NCI-H1694 treated with DMSO at 0.1 percent for 48 hours (cell line): ENCODE measurements around the gene POGZ.
"Not testable (repeated sequence)": the region's sequence is repeated elsewhere in the genome, so short reads cannot be mapped to it uniquely, and the experiment has no call there.

Source experiments
- DNase-seq: peaks from one replicate; lab custom pipeline; 2025; lab: John Stamatoyannopoulos, UW

Gene POGZ

DNA sequence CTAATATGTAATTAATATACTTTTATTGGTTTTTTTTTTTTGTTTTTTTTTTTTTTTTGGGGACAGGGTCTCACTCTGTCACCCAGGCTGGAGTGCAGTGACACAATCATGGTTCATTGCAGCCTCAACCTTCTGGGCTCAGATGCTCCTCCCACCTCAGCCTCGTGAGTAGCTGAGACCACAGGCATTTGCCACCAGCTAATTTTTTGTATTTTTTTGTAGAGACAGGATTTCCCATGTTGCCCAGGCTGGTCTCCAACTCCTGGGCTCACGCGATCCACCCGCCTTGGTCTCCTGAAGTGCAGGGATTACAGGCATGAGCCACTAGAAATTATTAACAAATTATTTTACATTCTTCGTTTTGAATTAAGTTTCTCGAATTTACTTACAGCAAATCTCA lies 16.8 kb upstream of the POGZ start:
- DNase-seq, result no peak

DNA sequence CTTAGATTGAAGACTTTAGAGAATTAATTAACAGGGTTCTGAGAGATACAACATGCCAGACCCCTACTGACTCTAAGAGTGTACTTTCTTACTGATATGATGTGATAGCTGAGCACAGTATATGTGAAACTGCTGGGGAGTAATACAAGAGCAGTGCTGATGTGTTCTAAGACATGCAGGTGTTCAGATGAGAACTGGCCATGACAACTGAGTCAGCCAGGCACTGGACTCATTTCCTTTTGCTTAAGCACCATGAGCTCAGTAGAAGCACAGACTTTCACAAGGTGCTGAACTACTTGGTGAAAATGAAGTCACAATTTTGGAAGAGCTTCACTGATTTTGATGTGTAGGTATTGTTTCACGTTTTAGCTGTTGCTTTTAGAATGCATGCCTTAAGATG lies 15.9 kb upstream of the POGZ start:
- no peak for DNase-seq

DNA sequence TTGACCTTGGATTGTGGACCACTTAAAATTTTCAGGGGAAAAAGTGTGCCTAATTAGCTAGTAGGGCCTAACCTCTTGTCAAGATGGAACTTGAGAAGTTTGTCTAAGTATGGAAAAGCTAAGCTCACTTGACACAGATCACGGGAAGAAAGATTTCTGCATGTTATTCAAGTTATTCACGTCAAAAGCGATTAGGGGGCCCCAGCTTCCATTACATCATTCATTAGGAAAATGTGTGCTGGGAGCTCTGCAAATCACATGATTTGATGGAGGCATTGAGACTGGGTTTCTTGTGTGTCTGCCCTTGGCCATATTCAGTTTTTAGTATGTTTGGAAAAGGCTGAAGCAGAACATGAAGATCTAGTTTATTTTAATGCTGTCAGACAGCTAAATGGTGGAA lies 15.5 kb upstream of the POGZ start:
- no peak for DNase-seq

DNA sequence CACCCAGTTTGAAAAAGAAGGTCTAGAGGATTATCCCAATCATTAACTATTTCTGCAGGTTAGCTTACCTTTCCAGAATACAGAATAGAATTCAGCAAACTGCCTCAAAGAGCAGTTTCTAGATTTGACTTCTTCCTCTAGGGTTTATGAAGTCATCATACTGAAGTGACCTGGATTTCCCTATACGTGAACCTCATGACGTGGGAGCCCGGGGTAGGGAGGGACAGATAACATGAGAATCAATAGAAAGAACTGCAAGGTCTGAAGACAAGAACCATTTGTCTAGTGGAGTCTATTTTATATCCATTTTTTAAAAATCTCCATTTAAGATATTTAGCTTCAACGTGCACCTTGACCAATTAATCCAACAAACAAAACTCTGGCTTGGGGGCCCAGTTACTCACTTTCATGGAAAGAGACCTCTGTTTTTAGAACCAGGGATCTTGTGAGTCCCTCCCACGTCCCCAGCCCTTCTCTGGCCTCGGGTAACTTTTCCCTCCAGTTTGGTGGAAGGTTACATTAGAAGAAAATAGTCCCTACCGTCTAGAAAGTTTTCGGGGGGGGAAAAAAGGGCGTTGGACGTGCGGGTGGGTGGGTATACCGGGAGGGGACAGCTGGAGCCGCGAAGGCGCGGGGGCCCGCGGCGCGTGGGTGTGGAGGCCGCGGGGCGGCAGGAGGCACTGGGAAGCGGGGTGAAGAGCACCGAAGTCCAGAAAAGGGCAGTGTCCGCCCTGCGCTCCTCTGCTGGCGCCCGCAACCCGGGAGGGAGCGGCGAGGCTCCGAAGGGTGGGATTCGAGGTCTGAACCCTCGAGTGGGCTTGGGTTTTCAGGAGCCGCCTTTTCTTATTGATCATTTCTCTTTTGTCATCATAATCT lies 13.8 kb upstream of the POGZ start:
- no peak for DNase-seq

DNA sequence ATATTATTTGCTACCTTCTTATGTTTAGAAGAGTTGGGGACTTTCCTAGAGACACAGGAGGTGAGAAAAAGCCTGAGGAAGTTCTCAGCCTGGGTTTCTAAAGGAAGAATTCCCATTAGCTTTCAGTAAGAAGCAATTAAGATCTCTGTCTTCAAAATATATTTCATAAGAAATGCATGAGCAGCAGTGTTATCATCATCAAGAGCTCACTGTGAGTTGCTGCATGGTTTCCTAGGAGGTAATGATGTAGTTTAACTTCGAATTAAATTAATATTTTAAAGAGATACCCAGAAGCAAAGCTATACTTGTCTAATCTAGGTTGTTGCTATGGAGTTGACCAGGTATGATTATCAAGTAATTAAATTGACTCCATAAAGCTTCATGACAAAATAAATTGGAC lies 5.7 kb upstream of the POGZ start:
- no peak for DNase-seq

DNA sequence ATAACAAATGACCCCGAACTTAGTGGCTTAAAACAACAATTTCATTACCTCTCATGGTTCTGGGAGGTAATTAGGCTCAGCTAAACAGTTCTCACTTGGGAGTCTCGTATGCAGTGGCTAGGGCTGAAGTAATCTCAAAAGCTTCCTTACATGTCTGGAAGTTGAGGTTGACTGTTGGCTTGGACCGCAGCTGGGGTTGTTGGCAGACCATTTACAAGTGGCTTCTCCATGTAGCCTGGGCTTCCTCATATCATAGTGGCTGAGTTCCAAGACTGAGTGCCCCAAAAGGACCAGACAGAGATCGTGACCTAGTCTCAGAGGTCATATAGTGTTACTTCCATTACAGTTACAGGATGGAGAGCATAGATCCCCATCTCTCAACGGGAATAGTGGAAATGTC lies 2.4 kb upstream of the POGZ start:
- no peak for DNase-seq

DNA sequence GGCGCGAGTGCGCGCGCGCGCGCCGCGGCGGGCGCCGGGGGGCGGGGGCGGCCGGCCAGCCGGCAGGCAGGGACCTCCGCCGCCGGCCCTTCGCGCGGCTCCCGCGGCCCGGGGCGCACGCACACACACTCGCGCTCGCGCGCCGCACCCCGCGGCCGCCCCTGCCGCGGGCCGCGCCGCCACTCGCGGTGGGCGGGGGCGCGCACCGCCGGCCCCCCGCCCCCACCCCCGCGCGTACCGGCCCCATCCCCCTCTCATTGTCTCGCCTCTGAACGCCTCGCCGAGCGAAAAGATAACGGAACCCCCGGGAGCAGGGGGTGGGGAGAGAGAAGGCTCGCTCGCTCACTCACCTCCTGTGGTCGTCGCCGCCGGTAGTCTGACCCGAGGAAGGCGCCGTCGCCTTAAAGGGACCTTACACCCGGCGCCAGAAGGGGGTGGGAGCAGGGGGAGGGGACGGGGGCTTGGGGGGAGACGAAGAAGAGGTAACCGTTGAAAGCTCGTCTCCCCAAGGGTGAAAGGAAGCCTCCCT lies 428 bp downstream of the POGZ start:
- DNase-seq, result peak; percentile 62

DNA sequence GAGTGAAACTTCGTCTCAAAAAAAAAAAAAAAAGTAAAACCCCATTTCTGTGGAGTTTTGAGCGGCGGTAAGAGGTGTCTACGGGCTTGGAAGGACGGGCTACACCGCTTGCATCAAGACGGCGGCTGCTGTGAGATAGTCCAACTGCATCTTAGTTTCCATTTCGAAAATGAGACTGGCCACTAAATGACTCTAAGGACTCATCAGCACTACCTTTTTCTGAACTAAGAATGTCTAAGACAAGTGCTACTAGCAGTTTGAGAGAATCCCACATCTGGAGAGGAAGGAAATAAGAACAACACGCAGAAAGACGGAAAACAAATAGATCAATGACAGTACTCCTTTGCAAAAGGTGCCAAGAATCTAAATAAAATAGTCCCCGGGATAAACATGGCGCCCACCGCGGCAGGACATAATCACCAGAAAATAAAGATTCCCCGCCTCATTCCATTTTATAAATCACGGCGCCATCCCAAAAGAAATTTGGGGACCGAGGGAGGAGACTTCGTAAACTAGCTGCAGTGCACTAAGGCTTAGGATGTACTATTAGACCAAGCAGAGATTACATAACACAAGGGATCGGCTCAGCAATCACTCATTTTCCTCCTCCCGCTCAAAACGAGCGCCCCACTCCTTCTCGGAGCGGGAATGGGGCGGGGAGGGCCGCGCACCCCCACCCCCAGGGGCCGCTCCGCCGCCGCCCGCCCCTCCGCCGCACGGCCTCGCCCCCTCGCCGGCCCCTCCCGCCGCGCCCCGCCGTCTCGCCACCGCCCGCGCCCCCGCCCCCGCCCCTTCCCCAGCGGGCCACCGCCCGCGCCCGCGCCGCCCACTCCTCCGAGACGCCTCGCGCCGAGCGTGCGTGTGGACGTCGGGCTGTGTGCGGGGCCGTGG lies 1.1 kb downstream of the POGZ start:
- peak; percentile 84 for DNase-seq

DNA sequence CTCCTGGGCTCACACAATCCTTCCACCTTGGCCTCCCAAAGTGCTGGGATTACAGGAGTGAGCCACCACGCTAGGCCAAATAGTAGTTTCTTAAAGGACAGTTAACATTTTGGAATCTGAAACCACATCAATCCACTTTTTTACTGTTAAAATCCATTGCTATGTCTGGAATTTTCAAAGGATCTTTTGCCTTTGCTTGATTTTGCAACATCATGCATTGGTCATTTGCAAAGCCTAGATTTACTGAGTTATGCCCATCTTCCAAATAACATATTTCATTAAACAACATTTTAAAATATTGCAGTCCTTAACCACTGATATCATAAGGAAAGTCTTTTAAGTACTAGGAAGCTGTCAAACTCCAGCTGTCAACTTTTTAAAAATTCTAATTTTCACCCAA lies 3.3 kb downstream of the POGZ start:
- DNase-seq, result no peak

DNA sequence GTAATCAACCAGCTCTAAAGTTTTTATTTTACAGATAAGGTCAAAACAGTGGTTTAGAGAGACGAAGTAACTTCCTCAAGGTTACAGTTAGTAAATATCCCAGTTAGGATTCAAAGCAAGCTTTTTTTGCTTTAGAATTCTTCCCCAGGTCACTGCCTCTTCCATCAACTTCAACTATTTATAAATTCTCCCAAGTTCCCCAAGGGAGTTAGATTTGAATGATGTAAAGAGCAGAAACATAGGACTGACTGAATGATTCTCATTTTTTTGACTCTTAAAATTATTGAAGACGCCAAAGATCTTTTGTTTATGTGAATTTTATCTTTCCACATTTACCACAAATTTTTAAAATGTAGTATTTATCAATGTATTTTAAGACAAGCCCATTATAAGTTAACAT lies 4.1 kb downstream of the POGZ start:
- no peak for DNase-seq

DNA sequence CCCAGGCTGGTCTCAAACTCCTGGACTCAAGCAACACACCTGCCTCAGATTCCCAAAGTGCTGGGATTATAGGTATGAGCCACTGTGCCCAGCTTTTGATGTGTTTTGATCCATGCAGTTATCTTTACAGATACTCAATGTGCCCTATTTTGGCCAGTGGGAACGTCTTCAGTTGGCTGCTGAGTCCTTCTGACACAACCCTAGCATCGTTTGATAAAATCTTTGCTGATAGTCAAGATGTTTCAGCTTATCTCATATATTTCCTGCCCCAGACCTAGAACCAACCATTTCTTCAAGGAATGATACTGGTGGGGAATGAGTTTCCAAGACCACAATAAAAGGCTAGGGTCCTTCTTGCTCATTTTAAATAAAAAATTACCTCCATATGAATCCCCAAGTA lies 11.6 kb downstream of the POGZ start:
- no peak for DNase-seq

DNA sequence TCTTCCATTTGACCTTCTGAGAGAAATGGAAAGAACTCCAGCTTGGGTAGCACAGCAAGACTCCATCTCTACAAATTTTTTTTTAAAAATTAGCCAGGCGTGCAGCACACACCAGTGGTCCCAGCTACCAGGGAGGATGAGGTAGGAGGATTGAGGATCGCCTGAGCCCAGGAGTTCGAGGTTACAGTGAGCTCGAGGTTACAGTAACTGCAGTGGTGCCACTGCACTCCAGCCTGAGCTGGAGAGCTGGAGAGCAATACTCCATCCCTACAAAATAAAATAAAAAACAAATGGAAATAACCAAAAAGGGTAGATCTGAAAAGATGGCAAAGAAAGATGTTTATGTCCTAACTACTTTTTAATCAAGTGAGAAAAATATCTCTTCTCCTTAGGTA lies 14.5 kb downstream of the POGZ start:
- no peak for DNase-seq

DNA sequence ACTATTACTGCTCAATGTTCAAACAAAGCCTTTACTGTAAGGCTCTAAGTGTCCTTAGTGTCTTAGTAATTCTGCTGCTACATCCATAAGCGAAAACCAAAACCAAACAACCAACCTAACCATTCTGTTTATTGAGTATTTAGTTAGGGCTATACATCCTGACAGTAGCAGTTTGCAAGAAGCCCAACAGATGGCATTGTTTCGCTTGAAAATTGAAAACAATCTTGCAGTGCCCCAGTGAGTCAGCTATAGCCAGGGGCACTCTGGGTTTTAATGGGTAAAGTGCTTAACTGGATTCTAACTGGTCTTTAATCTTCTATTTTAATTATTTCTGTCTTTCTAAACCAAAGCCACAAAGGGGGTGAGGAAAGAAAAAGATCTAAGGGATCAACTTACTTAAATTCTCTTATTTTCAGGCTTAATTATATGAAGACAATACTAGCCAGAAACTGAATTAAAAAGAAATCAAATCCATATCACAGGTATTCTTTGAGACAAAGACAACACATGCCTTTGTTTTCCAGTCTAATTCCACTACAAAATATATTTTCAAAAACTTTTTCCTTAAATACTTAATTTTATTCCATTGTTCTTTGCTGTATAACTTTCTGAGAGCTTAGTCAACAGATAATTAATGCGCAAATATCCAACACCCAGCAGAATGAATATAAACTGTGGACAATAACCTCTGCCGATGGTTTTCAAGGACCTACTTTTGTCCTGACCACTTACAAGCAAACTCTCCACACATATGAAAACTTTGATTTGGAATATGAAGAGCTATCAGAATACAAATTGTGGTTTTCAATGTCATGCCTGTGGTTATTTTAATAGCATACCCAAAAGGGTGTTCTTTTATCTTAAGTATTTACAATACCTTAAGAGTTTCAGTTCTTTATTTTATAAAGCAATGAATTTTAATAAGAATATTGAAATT lies 15.2 kb downstream of the POGZ start:
- DNase-seq, result peak; percentile 85

DNA sequence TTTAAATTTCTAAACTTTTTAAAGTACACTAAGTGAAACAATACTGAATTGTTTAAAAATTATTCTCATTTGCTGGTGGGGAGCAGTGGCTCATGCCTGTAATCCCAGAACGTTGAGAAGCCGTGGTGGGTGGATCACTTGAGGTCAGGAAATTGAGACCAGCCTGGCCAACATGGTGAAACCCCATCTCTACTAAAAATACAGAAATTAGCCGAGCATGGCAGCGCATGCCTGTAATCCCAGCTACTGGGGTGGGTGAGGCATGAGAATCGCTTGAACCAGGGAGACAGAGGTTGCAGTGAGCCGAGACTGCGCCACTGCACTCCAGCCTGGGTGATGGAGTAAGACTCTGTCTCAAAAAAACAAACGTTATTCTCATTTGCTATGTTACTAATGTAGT lies 21.9 kb downstream of the POGZ start:
- not testable (repeated sequence) for DNase-seq

DNA sequence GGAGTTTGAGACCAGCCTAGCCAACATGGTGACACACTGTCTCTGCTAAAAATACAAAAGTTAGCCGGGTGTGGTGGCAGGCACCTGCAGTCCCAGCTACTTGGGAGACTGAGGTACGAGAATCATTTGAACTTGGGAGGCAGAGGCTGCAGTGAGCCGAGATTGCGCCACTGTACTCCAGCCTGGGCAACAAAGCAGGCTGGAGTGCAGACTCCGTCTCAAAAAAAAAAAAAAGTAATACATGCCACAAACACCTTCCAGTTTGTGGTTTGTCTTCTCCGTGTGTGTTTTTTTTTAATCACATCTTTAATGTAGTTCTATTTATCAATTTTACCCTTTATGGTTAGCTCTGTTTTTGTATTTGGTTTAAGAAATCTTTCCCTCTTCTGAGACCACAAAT lies 22.3 kb downstream of the POGZ start:
- DNase-seq, result no peak

DNA sequence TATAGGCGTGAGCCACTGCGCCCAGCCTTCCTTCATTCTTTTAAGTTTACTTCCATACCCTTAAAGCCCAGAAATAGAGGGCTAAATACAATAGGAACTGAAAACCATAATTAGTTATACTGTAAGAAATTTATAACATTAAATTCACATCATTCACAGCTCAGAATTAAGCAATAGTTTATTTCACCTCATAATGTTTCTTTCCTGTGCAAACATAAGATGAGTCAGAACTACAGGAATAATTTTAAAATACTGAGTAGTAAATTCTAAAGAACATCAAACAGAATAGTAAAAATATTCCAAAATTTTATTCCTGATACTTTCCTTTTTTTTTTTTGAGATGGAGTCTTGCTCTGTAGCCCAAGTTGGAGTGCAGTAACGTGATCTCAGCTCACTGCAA lies 24.1 kb downstream of the POGZ start:
- no peak for DNase-seq

DNA sequence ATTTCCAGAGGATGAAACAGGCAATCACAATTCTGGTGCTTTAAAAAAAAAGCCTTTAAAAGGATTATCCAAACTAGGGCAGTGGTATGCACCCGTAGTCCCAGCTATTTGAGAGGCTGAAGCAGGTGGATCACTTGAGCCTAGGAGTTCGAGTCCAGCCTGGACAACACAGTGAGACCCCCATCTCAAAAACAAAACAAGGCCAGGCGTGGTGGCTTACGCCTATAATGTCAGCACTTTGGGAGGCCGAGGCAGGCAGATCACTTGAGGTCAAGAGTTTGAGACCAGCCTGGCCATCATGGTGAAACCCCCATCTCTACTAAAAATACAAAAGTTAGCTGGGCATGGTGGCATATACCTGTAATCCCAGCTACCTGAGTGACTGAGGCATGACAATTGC lies 25.5 kb downstream of the POGZ start:
- not testable (repeated sequence) for DNase-seq

DNA sequence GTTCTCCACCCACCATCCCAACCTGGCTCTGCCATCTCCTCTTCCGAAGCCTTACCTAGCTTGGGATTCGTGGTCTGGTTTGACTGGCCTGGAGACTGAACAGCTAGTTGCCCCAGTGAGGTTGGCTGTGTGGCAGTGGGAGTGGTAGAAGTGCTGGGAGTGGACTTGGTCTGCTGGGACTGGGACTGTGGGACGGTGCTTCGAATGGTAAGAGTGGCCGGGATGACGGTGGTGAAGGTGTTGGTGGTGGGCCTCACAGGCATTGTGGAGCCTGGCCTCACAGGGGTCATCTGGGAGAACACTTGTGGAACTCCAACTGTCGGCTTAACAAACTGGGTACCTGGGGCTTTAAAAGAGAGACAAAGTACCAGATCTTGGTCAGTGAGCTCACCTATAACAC lies 31.2 kb downstream of the POGZ start:
- no peak for DNase-seq

DNA sequence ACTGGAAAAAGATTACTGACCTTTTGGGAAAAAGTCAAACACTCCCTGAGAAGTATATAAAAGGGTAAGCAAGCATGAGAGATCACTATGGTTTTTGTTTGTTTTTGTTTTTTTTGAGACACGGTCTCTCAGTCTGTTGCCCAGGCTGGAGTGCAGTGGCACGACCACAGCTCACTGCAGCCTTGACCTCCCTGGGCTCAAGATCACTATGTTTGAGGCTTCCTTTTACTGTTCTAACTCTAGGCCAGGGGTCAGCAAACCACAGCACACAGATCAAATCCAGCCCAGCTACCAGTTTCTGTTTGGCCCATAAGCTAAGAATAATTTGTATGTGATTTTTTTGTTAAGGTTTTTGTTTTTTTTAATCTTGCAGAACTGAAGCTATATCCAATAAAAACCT lies 34.2 kb downstream of the POGZ start:
- no peak for DNase-seq

DNA sequence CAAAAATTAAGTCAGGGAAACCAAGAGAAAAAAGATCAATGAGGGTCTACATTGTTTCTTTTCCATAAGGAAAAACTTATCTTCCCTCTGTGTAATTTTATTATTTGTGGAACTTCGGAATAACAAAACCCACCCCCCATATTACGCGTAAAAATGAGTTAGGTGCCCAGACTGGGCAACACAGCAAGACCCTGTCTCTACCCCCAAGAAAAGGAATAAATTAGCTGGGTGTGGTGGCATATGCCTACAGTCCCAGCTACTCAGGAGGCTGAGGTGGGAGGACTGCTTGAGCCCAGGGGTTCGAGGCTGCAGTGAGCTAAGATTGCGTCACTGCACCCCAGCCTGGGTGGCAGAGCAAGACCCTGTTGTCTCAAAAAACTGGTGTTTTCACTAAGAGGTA lies 39.5 kb downstream of the POGZ start:
- no peak for DNase-seq

DNA sequence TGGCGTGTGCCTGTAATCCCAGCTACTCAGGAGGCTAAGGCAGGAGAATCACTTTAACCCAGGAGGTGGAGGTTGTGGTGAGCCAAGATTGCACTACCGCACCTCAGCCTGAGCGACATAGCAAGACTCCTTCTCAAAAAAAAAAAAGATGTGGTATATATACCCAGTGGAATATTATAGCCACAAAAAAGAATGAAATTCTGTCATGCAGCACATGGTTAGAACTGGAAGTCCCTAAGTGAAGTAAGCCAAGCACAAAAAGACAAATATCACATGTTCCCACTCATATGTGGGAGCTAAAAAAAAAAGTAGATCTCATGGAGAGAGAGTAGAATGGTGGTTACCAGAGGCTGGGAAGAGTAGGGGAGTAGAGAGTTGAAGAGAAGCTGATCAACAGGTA lies 41.2 kb downstream of the POGZ start:
- no peak for DNase-seq

DNA sequence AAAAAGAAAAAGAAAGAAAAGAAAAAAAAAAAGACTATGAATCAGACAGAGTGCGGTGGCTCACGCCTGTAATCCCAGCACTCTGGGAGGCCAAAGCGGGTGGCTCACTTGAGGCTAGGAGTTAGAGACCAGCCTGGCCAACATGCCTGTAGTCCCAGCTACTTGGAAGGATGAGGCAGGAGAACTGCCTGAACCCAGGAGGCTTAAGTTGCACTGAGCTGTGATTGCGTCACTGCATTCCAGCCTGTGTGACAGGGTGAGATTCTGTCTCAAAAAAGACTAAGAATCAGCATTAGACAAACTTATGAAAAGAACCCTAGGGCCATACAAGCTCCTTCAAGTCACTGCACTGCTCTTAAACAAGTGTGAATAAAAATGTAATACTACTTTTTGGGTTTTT lies 43.1 kb downstream of the POGZ start:
- DNase-seq, result no peak
